ENCODE data around the gene PFKP.
A peak's percentile ranks its signal among the peaks of the same experiment; 100 is the strongest.
"Not testable (repeated sequence)": the region's sequence is repeated elsewhere in the genome, so short reads cannot be mapped to it uniquely, and the experiment has no call there.

The PFKP gene

GRCh38 chr10:3056280-3057037 lies 10.9 kb upstream of the PFKP start:
- H3K4me3 ChIP-seq (ENCODE audit: low read length) = no peak overlapping the region
- no peak for TF ChIP-seq ZNF274 (IDR thresholded peaks at IDR 0.05; ENCODE audit: low read depth, low read length)

- H3K4me3 ChIP-seq (ENCODE audit: low read length) = no peak overlapping the region
- no peak for TF ChIP-seq ZNF274 (IDR thresholded peaks at IDR 0.05; ENCODE audit: low read depth, low read length)
Measured at GRCh38 chr10:3057946-3058345, 9.4 kb upstream of the PFKP start.

- no peak for TF ChIP-seq ZNF274 (IDR thresholded peaks at IDR 0.05; ENCODE audit: low read depth, low read length)
- H3K4me3 ChIP-seq (ENCODE audit: low read length) = no peak overlapping the region
Measured at GRCh38 chr10:3059974-3060373, 7.4 kb upstream of the PFKP start.

GRCh38 chr10:3060481-3060889 lies 6.9 kb upstream of the PFKP start:
- no peak for TF ChIP-seq ZNF274 (IDR thresholded peaks at IDR 0.05; ENCODE audit: low read depth, low read length)

GRCh38 chr10:3061323-3061898 lies 5.9 kb upstream of the PFKP start:
- not testable (repeated sequence) for H3K4me3 ChIP-seq (ENCODE audit: low read length)

More at GRCh38 chr10:3060481-3060889, 6.9 kb upstream of the PFKP start:
- no peak overlapping the region for H3K4me3 ChIP-seq (ENCODE audit: low read length)

GRCh38 chr10:3062502-3063186 lies 4.7 kb upstream of the PFKP start:
- TF ChIP-seq ZNF274 (IDR thresholded peaks at IDR 0.05; ENCODE audit: low read depth, low read length) = no peak
- no peak overlapping the region for H3K4me3 ChIP-seq (ENCODE audit: low read length)

- no peak overlapping the region for H3K4me3 ChIP-seq (ENCODE audit: low read length)
- TF ChIP-seq ZNF274 (IDR thresholded peaks at IDR 0.05; ENCODE audit: low read depth, low read length) = no peak
Measured at GRCh38 chr10:3064423-3064822, 2.9 kb upstream of the PFKP start.

- TF ChIP-seq ZNF274 (IDR thresholded peaks at IDR 0.05; ENCODE audit: low read depth, low read length) = no peak
Measured at GRCh38 chr10:3065622-3066021, 1.7 kb upstream of the PFKP start.

GRCh38 chr10:3066317-3067117 lies 831 bp upstream of the PFKP start:
- TF ChIP-seq ZNF274 (IDR thresholded peaks at IDR 0.05; ENCODE audit: low read depth, low read length) = no peak
- peak overlapping the region; percentile 58; the same call in 1 of the 2 replicates for H3K4me3 ChIP-seq (ENCODE audit: low read length)

More at GRCh38 chr10:3065622-3066021, 1.7 kb upstream of the PFKP start:
- H3K4me3 ChIP-seq (ENCODE audit: low read length) = no peak overlapping the region

- no peak for TF ChIP-seq ZNF274 (IDR thresholded peaks at IDR 0.05; ENCODE audit: low read depth, low read length)
- H3K4me3 ChIP-seq (ENCODE audit: low read length) = peak overlapping the region; percentile 95
Measured at GRCh38 chr10:3067859-3068179, 471 bp downstream of the PFKP start.

GRCh38 chr10:3068201-3068967 lies 1.0 kb downstream of the PFKP start:
- H3K4me3 ChIP-seq (ENCODE audit: low read length) = peak overlapping the region; percentile 95
- no peak for TF ChIP-seq ZNF274 (IDR thresholded peaks at IDR 0.05; ENCODE audit: low read depth, low read length)

- TF ChIP-seq ZNF274 (IDR thresholded peaks at IDR 0.05; ENCODE audit: low read depth, low read length) = no peak
- peak overlapping the region; percentile 95 for H3K4me3 ChIP-seq (ENCODE audit: low read length)
Measured at GRCh38 chr10:3068968-3069737, 1.8 kb downstream of the PFKP start.

- peak overlapping the region; percentile 95; the same call in 1 of the 2 replicates for H3K4me3 ChIP-seq (ENCODE audit: low read length)
- no peak for TF ChIP-seq ZNF274 (IDR thresholded peaks at IDR 0.05; ENCODE audit: low read depth, low read length)
Measured at GRCh38 chr10:3069876-3070275, 2.5 kb downstream of the PFKP start.

Measured in GM08714 (cell line).